ENCODE data around the gene CACNB2. TPM values are rescaled to one million over a fixed set of nuclear protein-coding genes. Genes with fewer than 3 reads are reported as not detected.

The CACNB2 gene
- total RNA-seq, 1 experiment from 2014 or later, result not detected

- Histone ChIP-seq H3K4me3 (ENCODE audit: low read depth in 2 of 2, low read length in 2 of 2) (no peak overlapping the region), H3K36me3 (ENCODE audit: control insufficient read depth, insufficient read depth, low read length) (no peaks in the 10 kb centered on the region), H3K27me3 (ENCODE audit: control insufficient read depth, insufficient read depth, low read length) (no peaks in the 10 kb centered on the region), H3K4me1 (ENCODE audit: control insufficient read depth, insufficient read depth, low read length) (no peaks in the 10 kb centered on the region), H3K9me3 (ENCODE audit: control insufficient read depth, insufficient read depth, low read depth, low read length) (no peaks in the 10 kb centered on the region), H3K27ac (ENCODE audit: low read length) (no peak overlapping the region)
- in situ Hi-C loops (cut with HindIII; ENCODE audit: low pct_unique_long_range_greater_than_20kb, low sequenced_read_pairs) (no loop called here), intact Hi-C loops (cut with micrococcal nuclease; ENCODE audit: unreplicated experiment) (no loop called here)
- no peak for DNase-seq (ENCODE audit: low read depth, low spot score)
- TF ChIP-seq POLR2AphosphoS5 (IDR thresholded peaks at IDR 0.05; ENCODE audit: low read depth, low read length) (no peak), TCF7L2 (IDR thresholded peaks at IDR 0.05; ENCODE audit: low read depth, low read length) (no peak), CTCF (IDR thresholded peaks at IDR 0.05) (no peak)
- CTCF ChIA-PET, result no interaction called here
- no TSS peak for BruUV-seq (replicated peaks)
- POLR2A ChIA-PET, result interaction anchor here (0.7 kb wide), 1 partner anchor 287 kb away, joined by 4 read pairs; no protein-coding TSS in a partner anchor
- no peak for ATAC-seq
Observed at GRCh38 chr10:18364987-18365775, 225.0 kb downstream of the CACNB2 start.

GRCh38 chr10:18367840-18368239 is 227.6 kb downstream of the CACNB2 start:
- DNase-seq (ENCODE audit: low read depth, low spot score), result no peak
- Histone ChIP-seq H3K4me1 (ENCODE audit: control insufficient read depth, insufficient read depth, low read length) (no peaks in the 10 kb centered on the region), H3K4me3 (ENCODE audit: low read depth in 2 of 2, low read length in 2 of 2) (no peak overlapping the region), H3K9me3 (ENCODE audit: control insufficient read depth, insufficient read depth, low read depth, low read length) (no peaks in the 10 kb centered on the region), H3K27ac (ENCODE audit: low read length) (no peak overlapping the region), H3K36me3 (ENCODE audit: control insufficient read depth, insufficient read depth, low read length) (no peaks in the 10 kb centered on the region), H3K27me3 (ENCODE audit: control insufficient read depth, insufficient read depth, low read length) (no peaks in the 10 kb centered on the region)
- intact Hi-C loops (cut with micrococcal nuclease; ENCODE audit: unreplicated experiment), result no loop called here
- no peak for ATAC-seq
- ChIA-PET CTCF (no interaction called here), POLR2A (no interaction called here)
- BruUV-seq (replicated peaks), result no TSS peak
- no peak for TF ChIP-seq TCF7L2 (IDR thresholded peaks at IDR 0.05; ENCODE audit: low read depth, low read length)
- no peak for TF ChIP-seq POLR2AphosphoS5 (IDR thresholded peaks at IDR 0.05; ENCODE audit: low read depth, low read length)
- no peak for TF ChIP-seq REST (IDR thresholded peaks at IDR 0.05; ENCODE audit: insufficient read depth in 1 of 2, low read depth in 2 of 2, low read length in 1 of 2)
- TF ChIP-seq CTCF (IDR thresholded peaks at IDR 0.05), result no peak
- no peak for TF ChIP-seq SIN3A (IDR thresholded peaks at IDR 0.05; ENCODE audit: borderline replicate concordance, insufficient read depth, low read depth, low read length)
- in situ Hi-C loops (cut with HindIII; ENCODE audit: low pct_unique_long_range_greater_than_20kb, low sequenced_read_pairs), result no loop called here

Data from Panc1 (cell line).